NCI-H2081 (cell line): ENCODE measurements around the gene TEC.
"Not testable (repeated sequence)": the region's sequence is repeated elsewhere in the genome, so short reads cannot be mapped to it uniquely, and the experiment has no call there.

Source experiments
- DNase-seq, 2 experiments: peaks; one replicate each; lab custom pipeline; 2025; lab: John Stamatoyannopoulos, UW

Gene TEC

GRCh38 chr4:48242511-48243195 is 27.0 kb downstream of the TEC start:
- DNase-seq, result no peak

- no peak for DNase-seq
Observed at GRCh38 chr4:48241731-48242130, 27.9 kb downstream of the TEC start.

GRCh38 chr4:48237996-48238645 is 31.5 kb downstream of the TEC start:
- peak in 1 of 2 experiments; percentile 31 for DNase-seq

- DNase-seq, result no peak
Observed at GRCh38 chr4:48235050-48235449, 34.6 kb downstream of the TEC start.

GRCh38 chr4:48234575-48234974 is 35.1 kb downstream of the TEC start:
- no peak for DNase-seq

GRCh38 chr4:48228949-48229348 is 40.7 kb downstream of the TEC start:
- no peak for DNase-seq

GRCh38 chr4:48227662-48228061 is 42.0 kb downstream of the TEC start:
- DNase-seq, result no peak

GRCh38 chr4:48226199-48226598 is 43.4 kb downstream of the TEC start:
- no peak for DNase-seq

GRCh38 chr4:48225368-48226141 is 44.1 kb downstream of the TEC start:
- DNase-seq, result no peak

GRCh38 chr4:48224606-48225005 is 45.0 kb downstream of the TEC start:
- DNase-seq, result no peak

GRCh38 chr4:48223633-48224295 is 45.9 kb downstream of the TEC start:
- DNase-seq, result no peak

- no peak for DNase-seq
Observed at GRCh38 chr4:48222491-48222890, 47.1 kb downstream of the TEC start.

GRCh38 chr4:48219430-48219829 is 50.2 kb downstream of the TEC start:
- DNase-seq, result not testable (repeated sequence)

- DNase-seq, result no peak
Observed at GRCh38 chr4:48216563-48216962, 53.1 kb downstream of the TEC start.

- DNase-seq, result no peak
Observed at GRCh38 chr4:48215977-48216376, 53.7 kb downstream of the TEC start.

GRCh38 chr4:48212165-48212564 is 57.5 kb downstream of the TEC start:
- DNase-seq, result no peak

GRCh38 chr4:48210966-48211328 is 58.7 kb downstream of the TEC start:
- no peak for DNase-seq

- DNase-seq, result no peak
Observed at GRCh38 chr4:48205626-48206025, 64.0 kb downstream of the TEC start.

GRCh38 chr4:48205107-48205506 is 64.5 kb downstream of the TEC start:
- no peak for DNase-seq

GRCh38 chr4:48203819-48204218 is 65.8 kb downstream of the TEC start:
- no peak for DNase-seq

GRCh38 chr4:48197643-48198237 is 71.9 kb downstream of the TEC start:
- no peak for DNase-seq
